Astrocyte (in vitro differentiated cells and primary cell): ENCODE data around the gene SLC24A2. TPM values are rescaled to one million over a fixed set of nuclear protein-coding genes. Genes with fewer than 3 reads are reported as not detected.

Experiments used
- DNase-seq: peaks from one replicate; pipeline ENCODE4 v3.0.0-alpha.2; 2010; ENCODE audit warnings: low read depth
- FAIRE-seq: peaks from 2 replicates; lab custom pipeline; 2011; peaks lifted over from hg19 to GRCh38; lab: Jason Lieb, UNC
- H2AFZ ChIP-seq: 2 replicates; pipeline ENCODE4 v1.6.0; 2012; ENCODE audit warnings: low read depth, low read length, inconsistent platforms
- H3K27ac ChIP-seq: 2 replicates; pipeline ENCODE4 v1.5.1; 2011; ENCODE audit warnings: low read depth, low read length, inconsistent platforms
- H3K27me3 ChIP-seq: 2 replicates; pipeline ENCODE4 v1.6.0; 2011; ENCODE audit warnings: low read length, inconsistent platforms; ENCODE audit not compliant: insufficient read depth
- H3K36me3 ChIP-seq: 2 replicates; pipeline ENCODE4 v1.5.1; 2011; ENCODE audit warnings: low read length, inconsistent platforms; ENCODE audit not compliant: insufficient read depth
- H3K4me1 ChIP-seq: 2 replicates; pipeline ENCODE4 v1.5.1; 2011; ENCODE audit warnings: low read length, inconsistent platforms; ENCODE audit not compliant: insufficient read depth
- H3K4me2 ChIP-seq: 2 replicates; pipeline ENCODE4 v1.6.0; 2012; ENCODE audit warnings: low read length, inconsistent platforms
- H3K4me3 ChIP-seq: 2 replicates; pipeline ENCODE4 v1.5.1; 2011; ENCODE audit warnings: low read depth, mild to moderate bottlenecking, low read length, inconsistent platforms; ENCODE audit not compliant: insufficient read depth
- H3K79me2 ChIP-seq: 2 replicates; pipeline ENCODE4 v1.6.0; 2012; ENCODE audit warnings: mild to moderate bottlenecking, low read length, inconsistent platforms; ENCODE audit not compliant: insufficient read depth
- H3K9ac ChIP-seq: 2 replicates; pipeline ENCODE4 v1.6.0; 2012; ENCODE audit warnings: mild to moderate bottlenecking, low read length, inconsistent platforms
- H3K9me3 ChIP-seq: 2 replicates; pipeline ENCODE4 v1.5.1; 2012; ENCODE audit warnings: low read depth, mild to moderate bottlenecking, low read length, inconsistent platforms; ENCODE audit not compliant: insufficient read depth
- H4K20me1 ChIP-seq: 2 replicates; pipeline ENCODE4 v1.6.0; 2012; ENCODE audit warnings: low read length, inconsistent platforms; ENCODE audit not compliant: insufficient read depth
- H3K27ac Mint-ChIP-seq: one replicate; pipeline ENCODE4 v1.8.0; 2021; ENCODE audit warnings: mild to moderate bottlenecking, mixed read lengths; ENCODE audit not compliant: unreplicated experiment
- H3K27me3 Mint-ChIP-seq: one replicate; pipeline ENCODE4 v1.8.0; 2021; ENCODE audit warnings: low read depth, mixed read lengths; ENCODE audit not compliant: unreplicated experiment
- H3K36me3 Mint-ChIP-seq: one replicate; pipeline ENCODE4 v1.8.0; 2021; ENCODE audit warnings: low read depth, mixed read lengths; ENCODE audit not compliant: unreplicated experiment
- H3K4me1 Mint-ChIP-seq: one replicate; pipeline ENCODE4 v1.8.0; 2021; ENCODE audit warnings: low read depth, mixed read lengths; ENCODE audit not compliant: unreplicated experiment
- H3K4me3 Mint-ChIP-seq: one replicate; pipeline ENCODE4 v1.8.0; 2021; ENCODE audit warnings: mild to moderate bottlenecking, moderate library complexity, mixed read lengths; ENCODE audit not compliant: unreplicated experiment
- H3K9me3 Mint-ChIP-seq: one replicate; pipeline ENCODE4 v1.8.0; 2021; ENCODE audit warnings: mild to moderate bottlenecking, mixed read lengths; ENCODE audit not compliant: unreplicated experiment
- EZH2 ChIP-seq: IDR thresholded peaks from 2 replicates; pipeline ENCODE4 v1.6.1; 2012; ENCODE audit warnings: mild to moderate bottlenecking, low read length, inconsistent platforms; ENCODE audit not compliant: insufficient read depth
- total RNA-seq: library from RNA; stranded (reverse); gene quantifications from 2 replicates; pipeline ENCODE4 v1.2.1, GENCODE V29; 2021
- TF ChIP-seq, protein P1 (sequence below): IDR thresholded peaks from 2 replicates; pipeline ENCODE4 v1.5.1; 2011; ENCODE audit warnings: low read depth, mild to moderate bottlenecking, inconsistent platforms, low read length, moderate library complexity; ENCODE audit not compliant: insufficient read depth

Gene SLC24A2
- total RNA-seq, 1 donor from 2014 or later = 0.16 TPM

DNA sequence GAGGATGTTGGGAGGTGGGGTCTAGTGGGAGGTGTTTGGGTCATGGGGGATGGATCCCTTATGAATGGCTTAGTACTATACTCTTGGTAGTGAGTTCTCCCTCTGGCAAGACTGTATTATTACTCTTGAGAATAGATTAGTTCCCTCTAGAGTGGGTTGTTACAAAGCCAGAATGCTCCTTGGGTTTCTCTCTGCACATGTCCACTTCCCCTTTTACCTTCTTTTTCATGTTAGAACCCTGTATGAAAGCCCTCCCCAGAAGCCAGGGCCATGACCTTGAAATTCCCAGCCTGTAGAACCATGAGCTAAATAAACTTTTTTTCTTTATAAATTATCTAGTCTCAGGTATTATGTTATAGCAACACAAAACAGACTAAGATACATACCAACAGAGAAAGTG lies 31.1 kb downstream of the SLC24A2 start:
- FAIRE-seq (no peak), DNase-seq (no peak)
- H3K4me2 ChIP-seq = no peak overlapping the region
- Mint-ChIP-seq H3K9me3 (peaks cover 5% of the 10 kb centered on the region), H3K36me3 (no peaks in the 10 kb centered on the region), H3K4me1 (no peaks in the 10 kb centered on the region), H3K4me3 (no peak overlapping the region), H3K27ac (no peak overlapping the region), H3K27me3 (peaks cover 4% of the 10 kb centered on the region)
- H4K20me1 ChIP-seq = no peaks in the 10 kb centered on the region
- H3K27ac ChIP-seq = no peak overlapping the region
- TF ChIP-seq EZH2 = no peak
- TF ChIP-seq, protein P1, sequence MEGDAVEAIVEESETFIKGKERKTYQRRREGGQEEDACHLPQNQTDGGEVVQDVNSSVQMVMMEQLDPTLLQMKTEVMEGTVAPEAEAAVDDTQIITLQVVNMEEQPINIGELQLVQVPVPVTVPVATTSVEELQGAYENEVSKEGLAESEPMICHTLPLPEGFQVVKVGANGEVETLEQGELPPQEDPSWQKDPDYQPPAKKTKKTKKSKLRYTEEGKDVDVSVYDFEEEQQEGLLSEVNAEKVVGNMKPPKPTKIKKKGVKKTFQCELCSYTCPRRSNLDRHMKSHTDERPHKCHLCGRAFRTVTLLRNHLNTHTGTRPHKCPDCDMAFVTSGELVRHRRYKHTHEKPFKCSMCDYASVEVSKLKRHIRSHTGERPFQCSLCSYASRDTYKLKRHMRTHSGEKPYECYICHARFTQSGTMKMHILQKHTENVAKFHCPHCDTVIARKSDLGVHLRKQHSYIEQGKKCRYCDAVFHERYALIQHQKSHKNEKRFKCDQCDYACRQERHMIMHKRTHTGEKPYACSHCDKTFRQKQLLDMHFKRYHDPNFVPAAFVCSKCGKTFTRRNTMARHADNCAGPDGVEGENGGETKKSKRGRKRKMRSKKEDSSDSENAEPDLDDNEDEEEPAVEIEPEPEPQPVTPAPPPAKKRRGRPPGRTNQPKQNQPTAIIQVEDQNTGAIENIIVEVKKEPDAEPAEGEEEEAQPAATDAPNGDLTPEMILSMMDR = no peak
- no peak overlapping the region for H3K4me3 ChIP-seq
- H3K9me3 ChIP-seq = no peaks in the 10 kb centered on the region
- no peaks in the 10 kb centered on the region for H3K4me1 ChIP-seq
- no peaks in the 10 kb centered on the region for H3K36me3 ChIP-seq
- H3K9ac ChIP-seq = no peak overlapping the region
- no peaks in the 10 kb centered on the region for H3K79me2 ChIP-seq
- no peaks in the 10 kb centered on the region for H3K27me3 ChIP-seq
- no peak overlapping the region for H2AFZ ChIP-seq

DNA sequence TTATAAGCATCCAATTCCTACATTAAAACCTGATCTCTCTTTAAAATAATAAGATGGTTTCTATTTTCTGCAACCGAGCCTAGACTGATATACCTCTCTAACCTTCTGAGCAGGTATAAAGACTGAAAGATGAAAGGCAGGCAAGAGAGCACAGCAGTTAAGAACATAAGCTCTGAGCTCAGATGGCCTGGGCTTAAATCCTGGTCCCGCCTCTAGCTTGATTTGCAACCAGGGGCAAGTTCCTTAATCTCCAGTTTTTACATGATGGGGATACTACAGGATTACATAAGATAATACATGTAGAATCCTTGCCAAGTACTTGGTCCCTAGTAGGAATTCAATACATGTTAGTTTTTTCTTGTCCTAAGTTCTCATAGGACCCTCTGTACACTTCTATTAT lies 33.9 kb downstream of the SLC24A2 start:
- Mint-ChIP-seq H3K4me1 (no peaks in the 10 kb centered on the region), H3K4me3 (no peak overlapping the region), H3K36me3 (no peaks in the 10 kb centered on the region), H3K9me3 (no peaks in the 10 kb centered on the region), H3K27me3 (peaks cover 18% of the 10 kb centered on the region), H3K27ac (no peak overlapping the region)
- Histone ChIP-seq H4K20me1 (no peaks in the 10 kb centered on the region), H3K27ac (no peak overlapping the region), H3K4me1 (no peaks in the 10 kb centered on the region), H3K36me3 (no peaks in the 10 kb centered on the region), H3K4me2 (no peak overlapping the region), H3K9ac (no peak overlapping the region), H3K27me3 (no peaks in the 10 kb centered on the region), H2AFZ (no peak overlapping the region), H3K4me3 (no peak overlapping the region), H3K79me2 (no peaks in the 10 kb centered on the region), H3K9me3 (no peaks in the 10 kb centered on the region)
- no peak for FAIRE-seq
- no peak for TF ChIP-seq EZH2
- TF ChIP-seq, protein P1 = no peak
- DNase-seq = no peak

DNA sequence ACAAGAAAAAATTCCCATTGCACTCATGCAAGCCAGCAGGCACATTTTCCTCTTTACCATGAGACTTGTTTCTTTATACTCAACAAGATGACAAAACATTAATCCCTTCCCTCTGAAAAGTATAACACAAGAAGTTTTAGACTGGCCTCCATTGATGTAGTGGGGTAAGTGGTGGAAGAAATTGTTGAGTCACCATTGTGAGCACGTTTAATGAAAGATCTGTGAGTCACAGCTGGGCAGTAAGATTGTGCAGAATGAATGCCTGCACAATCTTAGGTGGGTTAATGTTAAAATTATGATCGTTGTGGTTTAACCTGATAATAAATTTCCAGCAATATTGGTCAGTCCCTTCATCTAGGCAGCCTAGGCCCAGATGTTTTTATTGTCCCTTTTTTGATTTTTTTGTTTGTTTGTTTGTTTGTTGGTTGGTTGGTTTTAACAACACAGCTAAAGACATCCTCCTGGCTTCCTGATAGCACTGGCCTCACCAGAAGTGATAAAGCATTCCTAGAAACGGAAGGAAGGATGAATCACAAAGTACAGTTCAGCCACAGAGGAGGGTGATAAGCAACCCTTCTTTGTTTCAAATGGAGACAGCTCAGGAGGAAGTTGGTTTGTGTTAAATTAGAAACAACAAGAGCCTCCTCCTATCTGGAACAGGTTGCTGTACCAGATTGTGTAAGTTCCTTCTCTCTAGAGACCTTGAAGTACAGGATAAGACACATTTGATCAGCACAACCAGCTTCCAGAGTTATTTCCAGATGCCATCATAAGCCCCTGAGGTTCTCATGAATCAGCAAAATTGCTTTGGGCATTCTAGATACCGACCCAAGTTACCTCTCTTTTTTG lies 40.3 kb downstream of the SLC24A2 start:
- Mint-ChIP-seq H3K36me3 (peaks cover 1% of the 10 kb centered on the region), H3K9me3 (no peaks in the 10 kb centered on the region), H3K4me1 (peaks cover 8% of the 10 kb centered on the region), H3K27ac (no peak overlapping the region), H3K4me3 (no peak overlapping the region), H3K27me3 (peaks cover 15% of the 10 kb centered on the region)
- FAIRE-seq = no peak
- no peak overlapping the region for H3K27ac ChIP-seq
- H3K27me3 ChIP-seq = no peaks in the 10 kb centered on the region
- H3K79me2 ChIP-seq = no peaks in the 10 kb centered on the region
- no peaks in the 10 kb centered on the region for H3K9me3 ChIP-seq
- no peak overlapping the region for H3K9ac ChIP-seq
- TF ChIP-seq, protein P1 = no peak
- TF ChIP-seq EZH2 = no peak
- DNase-seq = no peak
- no peak overlapping the region for H3K4me3 ChIP-seq
- H3K4me2 ChIP-seq = no peak overlapping the region
- H3K4me1 ChIP-seq = no peaks in the 10 kb centered on the region
- no peak overlapping the region for H2AFZ ChIP-seq
- no peaks in the 10 kb centered on the region for H4K20me1 ChIP-seq
- H3K36me3 ChIP-seq = no peaks in the 10 kb centered on the region
